HG02981 (cell line): ENCODE results near the gene ALPG.
"Not testable (repeated sequence)": the region's sequence is repeated elsewhere in the genome, so short reads cannot be mapped to it uniquely, and the experiment has no call there.

Experiments used
- ATAC-seq: cut with Tn5 transposase; IDR thresholded peaks from one replicate; pipeline ENCODE4 v1.9.1; 2021; ENCODE audit warnings: mild to moderate bottlenecking, moderate library complexity; ENCODE audit not compliant: unreplicated experiment

ALPG gene

DNA sequence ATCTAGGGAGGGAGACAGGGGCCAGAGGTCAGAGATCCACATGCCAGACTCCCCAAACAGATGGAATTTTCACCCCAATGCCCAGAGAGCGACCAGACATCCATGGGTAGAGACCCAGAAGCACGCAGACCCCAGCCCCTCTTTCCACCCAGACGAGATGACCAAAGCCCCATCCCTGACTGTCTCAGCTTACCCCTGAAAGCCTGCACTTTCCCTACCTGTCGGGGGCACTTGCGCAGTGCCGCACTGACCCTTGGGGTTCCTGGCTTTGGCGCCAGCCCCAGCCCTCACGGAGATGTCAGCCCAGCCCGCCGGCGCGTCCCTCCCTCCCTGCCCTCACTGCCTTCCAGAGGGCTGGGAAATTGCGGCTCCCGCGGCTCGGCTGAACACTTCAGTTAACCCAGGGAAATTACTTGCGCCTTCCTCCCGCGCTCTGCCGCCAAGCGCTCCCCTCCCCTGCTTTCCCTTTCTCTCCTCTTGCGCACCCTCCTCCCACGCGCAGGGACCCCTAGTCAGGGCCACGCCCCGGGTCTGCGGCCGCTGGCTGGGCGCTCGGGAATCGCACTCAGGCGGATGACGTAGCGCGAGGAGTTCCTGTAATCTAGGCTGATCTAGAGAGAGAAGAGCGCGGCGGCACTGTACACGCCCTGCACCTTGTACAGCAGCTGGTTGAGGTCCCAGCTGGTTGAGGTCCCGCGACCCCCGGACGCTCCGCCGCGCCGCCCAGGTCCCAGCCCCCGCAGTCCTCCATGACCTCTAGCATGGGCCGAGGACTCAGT is 12.0 kb downstream of the ALPG start:
- no peak for ATAC-seq

DNA sequence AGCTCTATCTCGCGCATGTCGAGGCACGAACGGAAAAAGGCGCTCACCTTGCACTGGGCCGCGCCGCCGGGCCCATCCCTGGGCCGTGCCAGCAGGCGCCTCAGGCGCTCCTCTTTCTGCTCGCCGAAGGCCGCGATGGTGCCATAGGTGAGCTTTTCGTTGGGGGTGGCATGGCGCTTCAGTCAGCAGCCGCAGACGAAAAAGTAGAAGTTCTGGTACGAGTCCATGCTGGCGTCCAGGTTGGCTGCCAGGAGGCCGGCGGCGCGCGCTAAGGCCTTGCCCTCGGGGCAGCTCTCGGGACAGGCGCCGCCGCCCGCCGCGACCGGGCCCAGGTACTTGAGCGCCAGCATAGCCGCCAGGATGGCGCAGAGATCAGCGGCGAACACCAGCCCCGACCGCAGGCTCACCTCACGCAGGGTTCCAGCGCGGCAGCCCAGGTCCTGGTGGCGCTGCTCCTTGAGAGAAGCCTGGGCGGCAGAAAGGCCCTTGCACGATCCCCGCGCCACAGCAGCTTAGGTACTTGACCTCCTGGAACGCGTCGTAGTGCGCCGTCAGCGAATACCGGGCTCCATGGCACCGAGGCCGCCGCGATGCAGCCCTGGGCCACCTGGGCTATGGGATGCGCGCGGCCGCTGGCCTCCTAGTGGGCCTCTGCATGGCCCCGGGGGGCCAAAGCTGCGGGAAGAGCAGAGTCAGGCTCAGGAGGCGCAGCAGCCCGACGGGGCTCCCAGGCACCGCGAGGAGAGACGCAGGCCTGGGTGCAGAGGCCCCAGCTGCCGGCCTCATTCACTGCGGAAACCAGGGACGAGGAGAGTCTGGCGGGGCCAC is 12.8 kb downstream of the ALPG start:
- ATAC-seq = no peak

DNA sequence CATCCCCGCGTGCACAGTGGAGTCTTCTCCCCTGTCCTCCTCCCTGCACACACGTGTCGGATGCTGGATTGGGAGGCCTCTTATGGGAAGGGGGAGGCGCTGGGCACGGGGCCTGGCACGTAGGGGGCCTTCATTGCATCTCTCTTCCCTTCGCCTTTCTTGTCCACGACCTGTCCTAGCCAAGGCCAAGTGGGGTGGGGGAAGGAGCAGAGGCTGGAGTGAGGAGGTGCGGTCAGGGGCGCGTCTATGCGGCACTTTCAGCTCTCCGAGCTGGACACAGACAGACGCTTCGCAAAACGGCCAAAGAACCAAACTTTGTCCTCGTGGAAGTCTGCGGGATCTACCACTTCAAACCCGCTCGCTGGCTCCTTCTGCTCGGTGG is 13.4 kb downstream of the ALPG start:
- no peak for ATAC-seq

DNA sequence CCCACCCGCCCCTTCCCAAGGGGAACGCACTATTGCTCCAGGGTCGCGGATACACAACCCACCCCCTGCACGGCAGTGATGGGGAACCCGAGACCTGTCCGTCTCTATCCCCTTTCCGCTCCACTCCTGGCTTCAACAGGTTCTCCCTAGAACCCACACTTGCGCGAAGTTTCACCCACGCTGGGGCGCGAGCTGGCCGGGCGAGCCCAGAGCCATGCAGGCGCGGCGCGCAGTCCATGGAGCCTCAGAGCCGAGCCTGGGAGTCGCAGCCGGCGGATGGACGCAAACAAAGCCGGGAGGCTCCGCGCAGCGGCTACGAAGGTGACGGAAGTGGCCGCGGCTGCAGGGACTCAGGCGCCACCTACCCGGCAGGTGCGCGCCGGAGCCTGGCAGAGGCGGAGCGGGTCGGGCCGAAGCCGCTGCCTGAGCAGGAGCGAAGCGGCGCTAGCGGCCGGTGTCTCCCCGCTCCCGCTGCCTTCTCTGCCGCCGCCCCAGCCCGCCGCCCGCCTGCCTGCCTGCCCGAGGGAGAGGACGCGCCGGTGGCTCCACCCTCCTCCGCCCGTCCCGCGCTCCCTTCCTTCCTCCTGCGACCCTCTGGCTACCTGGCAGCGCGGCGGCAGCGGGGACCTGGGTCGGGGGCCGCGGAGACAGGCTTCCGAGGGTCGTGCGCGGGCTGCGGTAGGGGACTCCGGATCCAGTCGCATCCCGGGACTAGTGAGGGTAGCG is 14.0 kb downstream of the ALPG start:
- no peak for ATAC-seq

DNA sequence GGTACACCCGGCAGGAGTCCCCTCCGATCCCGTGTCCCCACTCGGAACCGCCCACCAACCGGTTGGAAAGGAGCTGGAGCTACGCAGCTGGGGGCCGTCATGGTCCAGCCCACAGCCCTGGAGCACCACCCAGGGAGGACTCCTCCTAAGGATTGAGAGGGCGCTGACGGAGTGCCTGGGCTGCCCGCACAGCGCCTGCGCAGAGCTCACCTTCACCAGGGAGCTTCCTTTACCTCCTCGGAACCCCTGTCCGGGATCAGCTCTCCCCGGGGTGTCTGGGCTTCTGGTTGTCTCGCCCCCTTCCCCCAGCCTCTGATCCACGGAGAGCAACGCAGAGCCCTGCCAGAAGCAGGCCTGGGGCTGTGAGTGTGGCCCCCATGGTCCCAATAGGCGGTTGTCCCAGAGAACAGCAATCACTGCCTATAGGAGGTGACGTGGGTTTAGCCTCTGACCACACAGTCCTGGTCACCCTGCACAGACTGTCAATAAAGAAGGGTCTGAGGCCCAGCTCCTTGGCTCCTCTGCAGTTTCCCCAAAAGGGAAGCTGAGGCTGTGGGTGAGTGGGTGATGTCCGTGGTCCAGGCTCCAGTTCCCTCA is 14.6 kb downstream of the ALPG start:
- ATAC-seq = no peak

DNA sequence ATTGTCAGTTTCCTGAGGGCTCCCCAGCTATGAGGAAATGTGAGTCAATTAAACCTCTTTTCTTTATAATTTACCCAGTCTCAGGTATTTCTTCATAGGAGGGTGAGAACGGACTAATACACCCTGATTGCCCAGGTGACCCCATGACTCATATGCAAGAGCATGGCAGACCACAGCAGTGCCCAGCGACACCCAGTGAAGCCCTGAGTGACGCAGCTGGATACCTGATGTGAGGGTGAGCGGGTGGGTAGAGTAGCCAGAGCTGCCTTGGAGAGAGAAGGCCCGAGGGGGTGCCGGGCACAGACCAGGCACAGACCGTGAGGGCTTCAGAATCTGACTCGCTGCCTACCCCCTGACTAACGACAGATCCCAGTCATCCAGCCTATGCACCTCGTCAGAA is 15.4 kb downstream of the ALPG start:
- ATAC-seq = no peak

DNA sequence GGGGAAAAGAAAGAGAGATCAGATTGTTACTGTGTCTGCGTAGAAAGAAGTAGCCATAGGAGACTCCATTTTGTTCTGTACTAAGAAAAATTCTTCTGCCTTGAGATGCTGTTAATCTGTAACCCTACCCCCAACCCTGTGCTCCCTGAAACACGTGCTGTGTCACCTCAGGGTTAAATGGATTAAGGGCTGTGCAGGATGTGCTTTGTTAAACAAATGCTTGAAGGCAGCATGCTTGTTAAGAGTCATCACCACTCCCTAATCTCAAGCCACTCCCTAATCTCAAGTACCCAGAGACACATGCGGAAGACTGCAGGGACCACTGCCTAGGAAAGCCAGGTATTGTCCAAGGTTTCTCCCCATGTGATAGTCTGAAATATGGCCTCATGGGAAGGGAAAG is 16.4 kb downstream of the ALPG start:
- not testable (repeated sequence) for ATAC-seq

DNA sequence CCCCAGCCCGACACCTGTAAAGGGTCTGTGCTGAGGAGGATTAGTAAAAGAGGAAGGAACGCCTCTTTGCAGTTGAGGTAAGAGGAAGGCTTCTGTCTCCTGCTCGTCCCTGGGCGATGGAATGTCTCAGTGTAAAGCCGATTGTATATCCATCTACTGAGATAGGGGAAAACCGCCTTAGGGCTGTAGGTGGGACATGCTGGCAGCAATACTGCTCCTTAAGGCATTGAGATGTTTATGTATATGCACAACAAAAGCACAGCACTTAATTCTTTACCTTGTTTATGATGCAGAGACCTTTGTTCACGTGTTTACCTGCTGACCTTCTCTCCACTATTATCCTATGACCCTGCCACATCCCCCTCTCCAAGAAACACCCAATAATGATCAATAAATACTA is 16.8 kb downstream of the ALPG start:
- ATAC-seq = not testable (repeated sequence)

DNA sequence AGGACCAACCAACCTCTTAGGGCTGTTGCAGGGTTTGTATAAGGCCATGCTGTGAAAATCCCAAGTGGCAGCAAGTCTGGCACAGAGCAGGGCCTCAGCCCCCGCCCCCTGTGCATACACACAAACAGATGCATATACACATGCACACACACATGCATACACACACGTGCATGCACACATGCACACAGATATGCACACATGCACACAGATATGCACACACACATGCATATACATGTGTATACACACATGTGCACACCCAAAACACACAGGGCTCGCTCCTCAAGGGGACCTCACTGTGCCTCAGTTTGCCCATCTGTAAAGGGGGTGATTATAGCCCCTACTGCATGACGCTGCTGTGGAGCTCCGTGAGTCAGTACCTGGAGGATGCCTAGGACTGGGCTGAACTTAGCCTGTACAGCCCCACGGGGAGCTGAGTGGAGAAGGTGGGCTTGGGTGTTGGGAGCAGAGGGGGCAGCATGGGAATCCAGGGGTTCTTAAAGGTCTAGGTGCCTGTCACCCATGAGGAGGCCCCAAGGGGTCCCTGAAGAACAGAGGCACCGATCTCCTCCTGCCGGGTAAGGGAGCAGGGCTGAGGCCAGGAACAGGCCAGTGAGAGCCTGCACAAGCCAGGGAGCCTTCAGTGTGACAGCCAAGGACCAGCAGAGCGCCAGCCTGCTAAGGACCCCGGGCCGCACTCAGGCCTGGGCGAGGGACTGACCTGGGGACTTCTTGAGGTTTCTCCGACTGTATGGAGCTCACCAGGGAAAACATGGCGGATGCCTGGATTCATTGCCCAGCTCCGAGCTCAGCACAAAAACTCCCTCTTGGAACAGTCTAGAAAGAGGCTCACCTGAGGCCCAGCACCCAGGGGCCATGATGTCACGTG is 25.3 kb downstream of the ALPG start:
- ATAC-seq = no peak

DNA sequence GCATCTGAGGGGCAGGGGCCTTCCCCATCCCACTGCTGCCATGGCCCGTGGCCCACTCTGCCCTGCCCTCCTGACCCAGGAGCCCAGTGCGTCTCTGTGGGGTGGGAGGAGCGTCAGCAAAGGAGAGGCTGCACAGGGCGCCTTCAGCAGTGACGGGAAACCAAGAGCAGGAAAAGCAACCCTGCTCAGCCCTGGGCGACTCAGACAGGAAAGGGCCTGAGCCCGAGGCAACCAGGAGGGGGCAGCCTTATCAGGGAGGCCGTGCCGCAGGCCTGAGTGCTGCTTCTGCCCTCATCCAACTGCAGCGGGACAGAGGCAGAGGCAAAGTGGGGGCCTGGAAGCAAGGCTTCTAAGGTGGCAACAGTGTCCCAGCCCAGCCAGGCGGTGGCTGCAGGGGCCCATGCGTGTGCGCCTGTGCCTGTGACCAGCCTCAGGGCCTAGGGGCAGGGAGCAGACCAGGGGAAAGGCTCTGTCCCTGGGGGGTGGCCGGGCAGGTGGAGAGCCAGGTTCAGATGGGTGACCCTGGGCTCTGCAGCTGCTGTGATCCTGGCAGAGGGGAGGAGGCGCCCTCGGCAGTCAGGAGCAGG is 26.0 kb downstream of the ALPG start:
- ATAC-seq = no peak

DNA sequence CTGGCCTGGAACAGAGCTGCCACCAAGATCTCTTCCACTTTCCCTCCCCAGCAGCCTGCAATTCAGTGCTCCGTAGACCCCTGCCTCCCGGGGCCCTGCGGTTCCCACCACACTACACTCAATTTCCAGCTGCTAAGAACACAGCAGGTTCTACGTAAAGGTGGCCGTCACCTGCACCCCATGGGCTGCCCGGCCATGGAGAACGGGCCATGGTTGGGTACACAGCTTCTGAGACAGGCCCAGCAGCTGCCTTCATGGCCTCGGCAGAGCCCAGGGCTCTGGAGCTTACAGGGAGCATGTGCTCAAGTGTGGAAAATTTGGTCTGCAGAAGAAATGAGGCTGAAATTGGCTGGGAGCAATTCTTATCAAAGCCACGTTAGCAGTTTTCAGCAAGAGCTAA is 27.0 kb downstream of the ALPG start:
- ATAC-seq = not testable (repeated sequence)

DNA sequence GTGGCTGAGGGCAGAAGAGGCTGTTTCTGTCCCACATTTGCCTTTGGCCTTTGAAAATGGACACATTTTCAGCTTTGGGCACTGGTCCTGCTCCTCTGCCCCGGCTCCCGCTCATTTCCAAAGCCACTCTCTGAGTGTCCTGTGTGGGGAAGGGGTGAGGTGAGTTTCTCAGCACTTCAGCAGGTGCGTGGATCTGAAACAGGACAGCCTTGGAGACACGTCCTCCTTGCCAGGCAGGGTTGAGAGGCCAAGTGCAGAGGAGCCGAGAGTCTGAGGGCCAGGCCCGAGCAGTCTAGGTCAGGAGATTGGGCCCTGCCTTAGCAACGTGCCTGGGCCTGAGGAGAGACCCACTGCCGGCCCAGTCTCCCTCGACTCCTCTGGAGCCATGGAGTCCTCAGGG is 27.4 kb downstream of the ALPG start:
- ATAC-seq = no peak

DNA sequence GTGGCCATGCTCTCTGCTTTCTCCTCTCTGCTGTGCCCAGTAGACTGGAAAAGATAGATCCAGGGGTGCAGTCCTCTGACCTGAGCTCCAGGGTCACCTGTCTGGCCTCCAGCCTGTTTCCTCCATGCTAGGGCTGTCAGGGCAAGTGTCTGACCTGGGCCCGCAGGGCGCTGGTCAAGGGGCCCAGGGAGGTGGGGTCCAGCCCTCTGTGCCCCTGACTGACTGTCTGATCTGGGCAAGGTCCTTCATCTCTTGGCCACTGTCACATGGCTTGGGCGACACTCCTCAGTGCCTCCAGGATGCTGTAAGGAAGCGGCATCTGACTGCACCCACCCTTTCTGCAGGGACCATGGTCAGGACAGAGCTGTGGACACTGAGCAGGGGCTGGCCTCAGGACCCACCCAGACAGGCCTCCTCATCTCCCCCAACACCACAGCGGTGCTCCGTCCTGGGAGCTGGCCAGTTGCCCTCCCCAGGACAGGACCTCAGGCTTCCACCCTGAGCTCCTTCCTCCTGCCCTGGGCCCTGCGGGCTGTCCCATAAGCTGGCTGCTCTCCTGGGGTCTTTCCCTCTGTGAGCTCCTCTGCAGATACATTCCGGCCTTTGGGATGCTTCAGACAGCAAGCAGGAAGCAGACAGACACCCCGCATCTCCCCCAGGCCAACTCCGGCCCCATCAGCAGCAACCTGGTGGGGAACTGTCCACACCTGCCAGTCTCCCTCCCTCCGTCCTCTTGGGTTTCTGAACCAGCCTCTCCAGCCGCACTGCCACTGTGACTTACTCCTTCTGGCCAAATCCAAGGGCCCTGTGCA is 28.1 kb downstream of the ALPG start:
- no peak for ATAC-seq

DNA sequence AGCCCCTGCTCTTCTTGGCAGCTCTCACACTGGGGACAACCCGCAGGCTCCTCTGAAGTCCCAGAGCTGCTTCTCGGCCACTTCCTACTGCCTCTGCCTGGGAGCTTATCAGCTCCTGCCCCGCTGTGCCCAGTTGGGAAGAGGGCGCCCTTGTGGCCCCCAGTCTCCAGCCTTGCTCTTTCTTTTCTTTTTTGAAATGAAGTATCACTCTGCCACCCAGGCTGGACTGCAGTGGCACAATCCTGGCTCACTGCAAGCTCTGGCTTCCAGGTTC is 28.7 kb downstream of the ALPG start:
- no peak for ATAC-seq

DNA sequence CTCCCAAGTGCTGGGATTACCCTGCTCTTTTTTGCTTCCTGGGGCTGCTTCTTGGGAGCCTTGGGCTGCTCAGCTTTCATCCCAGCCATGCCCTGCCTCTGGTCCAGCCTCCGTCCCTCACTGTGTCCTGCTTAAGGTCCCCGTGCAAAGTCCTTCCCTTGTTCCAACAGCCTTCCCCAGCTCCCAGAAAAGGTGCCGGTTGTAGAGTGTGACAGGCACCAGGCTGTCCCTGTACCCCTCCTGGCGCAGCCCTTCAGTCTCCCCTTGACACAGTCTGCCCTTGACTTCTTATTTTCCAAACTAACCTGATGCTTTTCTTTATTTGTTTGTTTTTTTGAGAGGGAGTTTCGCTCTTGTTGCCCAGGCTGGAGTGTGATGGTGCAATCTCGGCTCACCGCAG is 29.2 kb downstream of the ALPG start:
- no peak for ATAC-seq

DNA sequence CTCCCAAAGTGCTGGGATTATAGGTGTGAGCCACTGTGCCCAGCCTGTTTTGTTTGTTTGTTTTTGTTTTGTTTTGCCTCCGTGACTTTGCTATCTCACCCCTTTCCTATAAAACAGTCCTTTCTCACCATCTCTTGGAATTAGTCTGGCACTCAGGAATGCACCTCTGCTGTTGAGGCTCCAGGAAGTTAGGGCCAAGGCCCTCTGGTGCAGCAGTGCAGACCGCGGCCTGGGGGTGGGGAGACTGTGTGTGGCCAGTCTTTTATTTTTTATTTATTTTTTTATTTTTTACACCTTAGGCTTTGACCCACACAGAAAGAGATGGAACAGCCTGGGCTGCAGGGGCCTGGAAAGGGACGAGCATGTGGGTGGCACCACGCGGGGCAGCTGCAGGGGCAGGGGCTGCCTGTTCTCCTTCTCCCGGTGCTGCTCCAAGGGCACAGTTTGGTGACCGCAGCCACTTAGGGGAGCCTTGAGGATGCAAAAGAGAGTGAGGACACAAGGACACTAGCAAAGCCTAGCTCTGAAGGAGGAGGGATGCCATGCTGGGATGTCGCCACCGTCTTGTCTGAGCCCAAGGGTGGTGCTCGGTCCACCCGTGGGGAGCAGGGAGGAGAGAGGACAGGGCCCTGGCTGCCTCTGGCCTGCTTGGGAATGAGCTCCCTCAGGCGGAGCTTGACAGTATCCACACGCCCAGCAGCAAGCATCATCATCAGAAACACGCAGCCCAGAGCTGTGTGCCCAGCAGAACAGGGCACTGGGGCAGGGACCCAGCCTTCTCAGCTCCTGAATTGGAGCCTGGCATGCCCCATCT is 29.9 kb downstream of the ALPG start:
- ATAC-seq = no peak

DNA sequence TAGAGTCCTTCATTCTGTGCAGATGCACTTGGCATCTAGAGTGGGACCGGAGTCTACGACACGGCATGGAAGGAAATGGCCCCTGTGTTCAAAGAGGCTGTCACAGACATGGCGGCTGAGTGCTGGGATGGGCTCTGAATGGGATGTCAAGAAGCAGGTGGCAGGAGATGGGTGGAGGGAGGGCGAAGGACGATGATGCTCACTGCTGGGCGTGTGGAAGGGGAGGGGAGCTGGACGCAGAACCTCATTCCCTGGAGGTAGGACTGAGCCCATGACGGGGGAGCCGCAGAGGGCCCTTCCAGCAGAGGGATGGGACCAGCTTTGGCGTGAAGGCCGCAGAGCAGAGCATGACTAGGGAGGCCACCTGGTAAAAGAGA is 30.5 kb downstream of the ALPG start:
- no peak for ATAC-seq

DNA sequence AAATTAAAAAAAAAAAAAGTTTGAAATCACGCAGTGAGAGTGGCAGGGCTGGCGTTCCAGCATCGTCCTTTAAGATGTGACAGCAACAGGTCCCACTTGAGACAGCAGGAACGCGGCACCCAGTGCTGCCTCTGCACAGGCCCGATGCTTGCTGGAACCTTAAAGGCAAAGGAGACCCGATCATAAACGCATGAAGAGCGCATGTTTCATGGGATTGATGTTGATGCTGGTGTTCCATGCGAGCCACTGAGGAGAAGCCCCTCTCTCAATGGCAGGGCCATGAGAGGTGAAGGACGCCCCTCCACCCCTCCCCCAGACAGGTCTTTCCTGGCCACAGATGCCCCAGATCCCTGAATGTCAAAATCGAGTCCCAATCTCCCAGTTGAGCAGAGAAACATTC is 31.4 kb downstream of the ALPG start:
- ATAC-seq = no peak
